ENCODE results near the gene BEND7.
"Not testable (repeated sequence)": the region's sequence is repeated elsewhere in the genome, so short reads cannot be mapped to it uniquely, and the experiment has no call there.

The BEND7 gene

GRCh38 chr10:13542533-13542932, 13.7 kb upstream of the BEND7 start:
- no peak overlapping the region for H3K27ac Mint-ChIP-seq
- H3K36me3 Mint-ChIP-seq (ENCODE audit: low read depth) = no peaks in the 10 kb centered on the region
- no peaks in the 10 kb centered on the region for H3K4me1 Mint-ChIP-seq
- H3K9me3 Mint-ChIP-seq = peaks cover 6% of the 10 kb centered on the region
- TF ChIP-seq, protein P1, sequence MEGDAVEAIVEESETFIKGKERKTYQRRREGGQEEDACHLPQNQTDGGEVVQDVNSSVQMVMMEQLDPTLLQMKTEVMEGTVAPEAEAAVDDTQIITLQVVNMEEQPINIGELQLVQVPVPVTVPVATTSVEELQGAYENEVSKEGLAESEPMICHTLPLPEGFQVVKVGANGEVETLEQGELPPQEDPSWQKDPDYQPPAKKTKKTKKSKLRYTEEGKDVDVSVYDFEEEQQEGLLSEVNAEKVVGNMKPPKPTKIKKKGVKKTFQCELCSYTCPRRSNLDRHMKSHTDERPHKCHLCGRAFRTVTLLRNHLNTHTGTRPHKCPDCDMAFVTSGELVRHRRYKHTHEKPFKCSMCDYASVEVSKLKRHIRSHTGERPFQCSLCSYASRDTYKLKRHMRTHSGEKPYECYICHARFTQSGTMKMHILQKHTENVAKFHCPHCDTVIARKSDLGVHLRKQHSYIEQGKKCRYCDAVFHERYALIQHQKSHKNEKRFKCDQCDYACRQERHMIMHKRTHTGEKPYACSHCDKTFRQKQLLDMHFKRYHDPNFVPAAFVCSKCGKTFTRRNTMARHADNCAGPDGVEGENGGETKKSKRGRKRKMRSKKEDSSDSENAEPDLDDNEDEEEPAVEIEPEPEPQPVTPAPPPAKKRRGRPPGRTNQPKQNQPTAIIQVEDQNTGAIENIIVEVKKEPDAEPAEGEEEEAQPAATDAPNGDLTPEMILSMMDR (IDR thresholded peaks at IDR 0.05; ENCODE audit: unreplicated experiment in 3 of 3) = no peak
- no peak overlapping the region for H3K4me3 Mint-ChIP-seq
- peaks cover 9% of the 10 kb centered on the region for H3K27me3 Mint-ChIP-seq (ENCODE audit: low read depth)

DNA sequence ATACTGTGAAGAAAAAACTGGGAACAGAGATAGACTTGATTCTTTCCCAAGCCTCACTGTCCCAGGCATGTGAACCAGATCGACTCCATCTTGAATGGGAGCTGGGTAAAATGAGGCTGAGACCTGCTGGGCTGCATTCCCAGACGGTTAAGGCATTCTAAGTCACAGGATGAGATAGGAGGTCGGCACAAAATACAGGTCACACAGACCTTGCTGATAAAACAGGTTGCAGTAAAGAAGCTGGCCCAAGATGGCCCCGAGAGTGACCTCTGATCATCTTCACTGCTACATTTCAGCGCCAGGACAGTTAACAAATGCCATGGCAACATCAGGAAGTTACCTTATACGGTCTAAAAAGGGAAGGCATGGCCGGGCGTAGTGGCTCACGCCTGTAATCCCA, 9.2 kb upstream of the BEND7 start:
- not testable (repeated sequence) for H3K27ac Mint-ChIP-seq; H3K4me1 Mint-ChIP-seq; H3K4me3 Mint-ChIP-seq; H3K9me3 Mint-ChIP-seq; H3K36me3 Mint-ChIP-seq (ENCODE audit: low read depth)
- H3K27me3 Mint-ChIP-seq (ENCODE audit: low read depth) = peaks cover 17% of the 10 kb centered on the region

DNA sequence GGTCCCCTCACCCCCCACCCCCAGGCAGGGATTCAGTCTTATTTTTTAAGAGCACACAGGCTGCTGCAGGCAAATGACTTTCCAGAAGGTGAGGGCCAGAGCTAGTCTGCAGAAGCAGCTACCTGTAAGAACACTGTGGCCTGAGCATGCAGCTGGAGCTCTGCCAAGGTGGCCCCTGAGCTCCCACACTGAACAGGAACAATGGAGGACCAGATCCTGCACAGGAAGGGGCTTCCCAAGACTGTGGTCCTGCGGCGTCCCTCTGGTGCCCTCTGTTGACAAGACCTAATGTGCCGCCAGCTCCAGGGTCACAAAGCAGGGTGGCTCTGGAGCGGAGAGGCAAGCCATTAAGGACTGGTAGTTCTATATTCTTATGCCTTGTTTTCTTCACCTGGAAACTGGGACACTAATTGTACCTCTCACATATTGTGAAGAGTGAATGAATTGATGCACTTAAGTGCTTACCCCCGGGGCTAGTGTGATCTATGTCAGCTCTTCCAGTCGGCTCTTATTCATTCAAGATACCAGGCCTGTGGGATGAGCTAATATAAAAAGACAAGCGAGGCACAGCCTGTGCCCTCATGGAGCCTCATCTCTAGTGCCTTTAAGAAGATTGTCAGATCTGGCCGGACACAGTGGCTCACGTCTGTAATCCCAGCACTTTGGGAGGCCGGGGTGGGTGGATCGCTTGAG, 8.0 kb upstream of the BEND7 start:
- Mint-ChIP-seq H3K9me3 (no peaks in the 10 kb centered on the region), H3K4me3 (no peak overlapping the region), H3K27ac (no peak overlapping the region), H3K36me3 (ENCODE audit: low read depth) (no peaks in the 10 kb centered on the region), H3K4me1 (no peaks in the 10 kb centered on the region), H3K27me3 (ENCODE audit: low read depth) (peaks cover 17% of the 10 kb centered on the region)
- TF ChIP-seq, protein P1 (IDR thresholded peaks at IDR 0.05; ENCODE audit: unreplicated experiment in 3 of 3) = peak; percentile 58 to 73 (median 64)

- Mint-ChIP-seq H3K4me3 (no peak overlapping the region), H3K9me3 (no peaks in the 10 kb centered on the region), H3K4me1 (no peaks in the 10 kb centered on the region), H3K27ac (no peak overlapping the region), H3K27me3 (ENCODE audit: low read depth) (peaks cover 12% of the 10 kb centered on the region), H3K36me3 (ENCODE audit: low read depth) (no peaks in the 10 kb centered on the region)
- TF ChIP-seq, protein P1 (IDR thresholded peaks at IDR 0.05; ENCODE audit: unreplicated experiment in 3 of 3) = no peak
These were observed 6.5 kb upstream of the BEND7 start for GRCh38 chr10:13535346-13535745.

- H3K36me3 Mint-ChIP-seq (ENCODE audit: low read depth) = no peaks in the 10 kb centered on the region
- peaks cover 21% of the 10 kb centered on the region for H3K27me3 Mint-ChIP-seq (ENCODE audit: low read depth)
- TF ChIP-seq, protein P1 (IDR thresholded peaks at IDR 0.05; ENCODE audit: unreplicated experiment in 3 of 3) = no peak
- H3K4me3 Mint-ChIP-seq = peak overlapping the region; percentile 78 to 82 (median 81)
- peak overlapping the region; percentile 51 to 65 (median 54) for H3K27ac Mint-ChIP-seq
- no peaks in the 10 kb centered on the region for H3K9me3 Mint-ChIP-seq
- H3K4me1 Mint-ChIP-seq = peaks cover 13% of the 10 kb centered on the region
These were observed 830 bp upstream of the BEND7 start for GRCh38 chr10:13529714-13529973.

GRCh38 chr10:13528123-13528874, 515 bp downstream of the BEND7 start:
- peak overlapping the region; percentile 86 to 95 (median 95) for H3K4me3 Mint-ChIP-seq
- H3K36me3 Mint-ChIP-seq (ENCODE audit: low read depth) = no peaks in the 10 kb centered on the region
- H3K27me3 Mint-ChIP-seq (ENCODE audit: low read depth) = peaks cover 17% of the 10 kb centered on the region
- TF ChIP-seq, protein P1 (IDR thresholded peaks at IDR 0.05; ENCODE audit: unreplicated experiment in 3 of 3) = no peak
- H3K4me1 Mint-ChIP-seq = peaks cover 13% of the 10 kb centered on the region
- no peaks in the 10 kb centered on the region for H3K9me3 Mint-ChIP-seq
- H3K27ac Mint-ChIP-seq = peak overlapping the region; percentile 87 to 96 (median 90)

Measured in nephron (organoid).